HCT116 (cell line): ENCODE measurements around the gene RC3H2. TPM values are rescaled to one million over a fixed set of nuclear protein-coding genes. Genes with fewer than 3 reads are reported as not detected.

Source experiments
- ATAC-seq: fragments of 200-7000 bp; cut with Tn5 transposase; 2 replicates; pipeline ENCODE4 v1.9.1; 2020; ENCODE audit warnings: mild to moderate bottlenecking, moderate library complexity
- BruUV-seq: library from RNA; stranded (reverse); fragments of 400-500 nt; replicated peaks from 2 replicates; lab custom pipeline; 2021; lab: Mats Ljungman, UMichigan
- CTCF ChIA-PET: fragments of 300-600 bp; sonication (Branson Sonifier 250); formaldehyde crosslinking; loops from one replicate; lab custom pipeline; 2021; ENCODE audit warnings: antibody characterized with exemption; lab: Charles Lee
- POLR2A ChIA-PET: fragments of 300-600, 350-600 bp; sonication (Branson Sonifier 250); formaldehyde crosslinking; loops from one replicate; lab custom pipeline; 2021; ENCODE audit warnings: antibody characterized with exemption; lab: Charles Lee
- RAD21 ChIA-PET, 2 experiments: fragments of 300-600 bp; sonication (Branson Sonifier 250); formaldehyde crosslinking; loops; one replicate each; lab custom pipeline; 2023; ENCODE audit warnings: low total read pairs in 2 of 2; ENCODE audit not compliant: uncharacterized antibody in 2 of 2, unreplicated experiment in 2 of 2, low non-redundant PET in 1 of 2; lab: Charles Lee
- DNase-seq: peaks from one replicate; pipeline ENCODE4 v3.0.0-alpha.2; 2010; ENCODE audit warnings: low read depth, low spot score
- H2AFZ ChIP-seq: fragments of 200-600 bp; shearing (Covaris generic), sonication (generic); 2 replicates; pipeline ENCODE4 v1.6.1; 2017; ENCODE audit warnings: low read depth, mixed run types, mixed read lengths, antibody characterized with exemption, low read length; ENCODE audit not compliant: poor library complexity, severe bottlenecking
- H3K27ac ChIP-seq: 2 replicates; pipeline ENCODE4 v1.5.1; 2012; ENCODE audit warnings: low read depth, low read length
- H3K27me3 ChIP-seq: fragments of 200-600 bp; sonication (generic); 2 replicates; pipeline ENCODE4 v1.6.1; 2016; ENCODE audit warnings: mixed run types, low read length, mixed read lengths; ENCODE audit not compliant: insufficient read depth
- H3K36me3 ChIP-seq, 2 experiments: fragments of 200-500 bp in 1 of 2; fragments of 200-600 bp in 1 of 2; sonication (Bioruptor generic) in 1 of 2; sonication (generic) in 1 of 2; 2 replicates each; pipeline versions ENCODE4 v1.5.1 to v1.6.1; 2014 to 2016; ENCODE audit warnings: low read length in 2 of 2, inconsistent platforms in 1 of 2, mixed read lengths in 1 of 2, mixed run types in 1 of 2; ENCODE audit not compliant: insufficient read depth in 2 of 2, control insufficient read depth in 1 of 2
- H3K4me1 ChIP-seq, 2 experiments: fragments of 200-600 bp in 1 of 2; sonication (generic) in 1 of 2; 2 replicates each; pipeline versions ENCODE4 v1.5.1 to v1.6.1; 2012 to 2017; ENCODE audit warnings: low read length in 2 of 2, inconsistent platforms in 1 of 2, mild to moderate bottlenecking in 1 of 2, mixed read lengths in 1 of 2, mixed run types in 1 of 2, moderate library complexity in 1 of 2; ENCODE audit not compliant: insufficient read depth in 2 of 2, control insufficient read depth in 1 of 2
- H3K4me2 ChIP-seq: fragments of 200-600 bp; sonication (generic); 2 replicates; pipeline ENCODE4 v1.6.1; 2017; ENCODE audit warnings: mixed run types, low read length, mixed read lengths
- H3K4me3 ChIP-seq, 2 experiments: fragments of 200-600 bp in 1 of 2; sonication (generic) in 1 of 2; replicated peaks in 1 of 2; 2 replicates each; pipeline ENCODE4 v1.5.1; 2011 to 2016; ENCODE audit warnings: low read length in 2 of 2, control low read depth in 1 of 2, low read depth in 1 of 2, mild to moderate bottlenecking in 1 of 2, mixed read lengths in 1 of 2, mixed run types in 1 of 2
- H3K79me2 ChIP-seq: fragments of 200-600 bp; sonication (generic); 2 replicates; pipeline ENCODE4 v1.6.1; 2017; ENCODE audit warnings: mild to moderate bottlenecking, mixed run types, low read length, moderate library complexity, mixed read lengths; ENCODE audit not compliant: insufficient read depth
- H3K9ac ChIP-seq: fragments of 200-600 bp; sonication (generic); 2 replicates; pipeline ENCODE4 v1.6.1; 2016; ENCODE audit warnings: low read length, mixed read lengths
- H3K9me2 ChIP-seq: fragments of 200-600 bp; sonication (generic), shearing (Covaris generic); 2 replicates; pipeline ENCODE4 v1.6.1; 2017; ENCODE audit warnings: mixed run types, mild to moderate bottlenecking, moderate library complexity; ENCODE audit not compliant: insufficient read depth
- H3K9me3 ChIP-seq, 2 experiments: fragments of 200-500 bp in 1 of 2; fragments of 200-600 bp in 1 of 2; sonication (Bioruptor generic) in 1 of 2; sonication (generic) in 1 of 2; 2 replicates each; pipeline ENCODE4 v1.6.1; 2014 to 2017; ENCODE audit warnings: low read length in 2 of 2, mixed read lengths in 2 of 2, inconsistent platforms in 1 of 2, low read depth in 1 of 2, mild to moderate bottlenecking in 1 of 2, mixed run types in 1 of 2, moderate library complexity in 1 of 2; ENCODE audit not compliant: control insufficient read depth in 1 of 2, insufficient read depth in 1 of 2
- H4K20me1 ChIP-seq: fragments of 200-600 bp; sonication (generic), shearing (Covaris generic); 2 replicates; pipeline ENCODE4 v1.6.1; 2017; ENCODE audit warnings: mixed run types, mild to moderate bottlenecking, moderate library complexity; ENCODE audit not compliant: insufficient read depth
- ATF3 ChIP-seq: IDR thresholded peaks from 2 replicates; pipeline ENCODE4 v1.6.1; 2012
- EZH2phosphoT487 ChIP-seq: fragments of 200-600 bp; IDR thresholded peaks from 2 replicates; pipeline ENCODE4 v1.6.1; 2018; ENCODE audit warnings: antibody characterized with exemption, borderline replicate concordance
- FOSL1 ChIP-seq: IDR thresholded peaks from 2 replicates; pipeline ENCODE4 v1.6.1; 2012; ENCODE audit warnings: low read depth
- MAX ChIP-seq: IDR thresholded peaks from 2 replicates; pipeline ENCODE4 v1.6.1; 2012
- REST ChIP-seq: IDR thresholded peaks from 2 replicates; pipeline ENCODE4 v1.6.1; 2012; ENCODE audit warnings: low read depth
- SP1 ChIP-seq: IDR thresholded peaks from 2 replicates; pipeline ENCODE4 v1.6.1; 2012; ENCODE audit warnings: low read depth
- SRF ChIP-seq: IDR thresholded peaks from 2 replicates; pipeline ENCODE4 v1.6.1; 2012; ENCODE audit warnings: low read depth
- TCF7L2 ChIP-seq: IDR thresholded peaks from 2 replicates; pipeline ENCODE4 v1.7.0; 2011; ENCODE audit warnings: borderline replicate concordance, inconsistent platforms; ENCODE audit not compliant: insufficient read depth, insufficient read length; ENCODE audit errors: extremely low read depth
- YY1 ChIP-seq: IDR thresholded peaks from 2 replicates; pipeline ENCODE4 v1.6.1; 2011; ENCODE audit warnings: low read length, low read depth, moderate library complexity, mild to moderate bottlenecking; ENCODE audit not compliant: insufficient replicate concordance; ENCODE audit errors: extremely low read depth
- ZNF274 ChIP-seq: fragments of 200-500 bp; sonication (Bioruptor generic); IDR thresholded peaks from 2 replicates; pipeline ENCODE4 v1.6.1; 2014; ENCODE audit warnings: mild to moderate bottlenecking, low read depth, low read length, inconsistent platforms
- intact Hi-C: fragments of 100-400 bp; cut with micrococcal nuclease; formaldehyde crosslinking; loops from 2 replicates; pipeline ENCODE4 v1.10.0; 2022
- total RNA-seq: library from RNA; stranded (reverse); gene quantifications from one replicate; pipeline ENCODE4 v1.2.1, GENCODE V29; 2021; ENCODE audit not compliant: unreplicated experiment

Gene RC3H2
- total RNA-seq, 1 experiment from 2014 or later: 53.8 TPM

GRCh38 chr9:122820490-122820845 is 84.7 kb downstream of the RC3H2 start:
- Histone ChIP-seq H3K9ac (no peak overlapping the region), H3K79me2 (peaks cover 12% of the 10 kb centered on the region; the same call in 1 of the 2 replicates), H3K4me1 (peaks cover 3 to 4% of the 10 kb centered on the region in 2 experiments; a peak in 3 of 4 replicates), H3K9me2 (no peaks in the 10 kb centered on the region), H3K27me3 (no peaks in the 10 kb centered on the region), H3K27ac (no peak overlapping the region), H2AFZ (no peak overlapping the region), H4K20me1 (no peaks in the 10 kb centered on the region), H3K4me2 (no peak overlapping the region), H3K4me3 (no peak overlapping the region), H3K36me3 (peaks cover 10 to 13% of the 10 kb centered on the region in 2 experiments; a peak in 3 of 4 replicates), H3K9me3 (no peaks in the 10 kb centered on the region)
- ChIA-PET CTCF (interaction anchor here (0.7 to 1.8 kb wide), 2 partner anchors 8 to 445 kb away, joined by 3 to 5 read pairs; partner anchors contain the start of gene PDCL), RAD21 (no interaction called here), POLR2A (no interaction called here)
- no TSS peak for BruUV-seq
- no peak for ATAC-seq
- TF ChIP-seq ZNF274 (no peak), REST (no peak), FOSL1 (no peak)
- intact Hi-C loops: no loop called here
- no peak for DNase-seq

- H3K9me2 ChIP-seq: no peaks in the 10 kb centered on the region
- H3K4me1 ChIP-seq: peaks cover 4 to 9% of the 10 kb centered on the region in 2 experiments; a peak in 3 of 4 replicates
- no peak overlapping the region for H3K9ac ChIP-seq
- H3K4me2 ChIP-seq: no peak overlapping the region
- CTCF ChIA-PET: interaction anchor here (0.5 to 1.8 kb wide), 2 partner anchors 8 to 187 kb away, joined by 3 to 5 read pairs; partner anchors contain the start of gene PDCL
- H3K27ac ChIP-seq: no peak overlapping the region
- intact Hi-C loops: no loop called here
- no TSS peak for BruUV-seq
- H3K4me3 ChIP-seq: no peak overlapping the region
- no peaks in the 10 kb centered on the region for H3K27me3 ChIP-seq
- RAD21 ChIA-PET: no interaction called here
- no peak for DNase-seq
- H2AFZ ChIP-seq: no peak overlapping the region
- H3K36me3 ChIP-seq: peaks cover 10 to 13% of the 10 kb centered on the region in 2 experiments; a peak in 3 of 4 replicates
- no peaks in the 10 kb centered on the region for H3K9me3 ChIP-seq
- ATAC-seq: no peak
- POLR2A ChIA-PET: no interaction called here
- H3K79me2 ChIP-seq: peaks cover 9% of the 10 kb centered on the region; the same call in 1 of the 2 replicates
- H4K20me1 ChIP-seq: no peaks in the 10 kb centered on the region
- TF ChIP-seq ATF3 (no peak), SP1 (no peak), EZH2phosphoT487 (no peak), REST (no peak), MAX (no peak), FOSL1 (no peak), YY1 (no peak), TCF7L2 (no peak), SRF (no peak)
Measured at GRCh38 chr9:122819791-122820489, 85.2 kb downstream of the RC3H2 start.
